Fibroblast of lung (primary cell): ENCODE results near the gene CHST12.

ENCODE experiments used
- EZH2 ChIP-seq: IDR thresholded peaks from 2 replicates; pipeline ENCODE4 v1.5.1; 2012; ENCODE audit warnings: low read length, control low read depth, mild to moderate bottlenecking; ENCODE audit errors: missing control alignments
- TF ChIP-seq, protein P1 (sequence below), 2 donors: IDR thresholded peaks in 1 of 2; conservative IDR thresholded peaks in 1 of 2; 1 replicate in 1 of 2; 2 replicates in 1 of 2; pipeline ENCODE4 v1.5.1; 2011 to 2012; ENCODE audit warnings: low read length in 2 of 2, control low read depth in 1 of 2, inconsistent platforms in 1 of 2, low read depth in 1 of 2, mild to moderate bottlenecking in 1 of 2

DNA sequence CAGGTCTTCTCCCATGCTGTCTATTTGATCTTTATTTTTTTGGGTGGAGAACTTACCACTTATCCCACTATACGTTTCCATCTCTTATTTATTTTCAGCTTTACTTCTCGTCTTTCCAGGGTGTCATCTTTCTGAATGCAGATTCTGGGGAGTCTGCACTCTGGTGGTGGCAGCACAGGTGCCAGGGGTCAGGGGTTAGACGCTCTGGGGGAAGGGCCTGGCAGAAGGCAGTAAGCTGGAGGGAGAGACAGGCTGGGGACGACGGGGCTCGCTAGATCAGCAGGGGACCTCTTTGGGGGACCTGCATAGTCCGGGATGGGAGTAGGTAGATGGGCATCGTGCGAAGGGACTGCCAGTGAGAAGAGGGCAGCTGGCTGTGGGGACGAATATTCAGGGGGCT lies 22.3 kb downstream of the CHST12 start:
- TF ChIP-seq, protein P1, sequence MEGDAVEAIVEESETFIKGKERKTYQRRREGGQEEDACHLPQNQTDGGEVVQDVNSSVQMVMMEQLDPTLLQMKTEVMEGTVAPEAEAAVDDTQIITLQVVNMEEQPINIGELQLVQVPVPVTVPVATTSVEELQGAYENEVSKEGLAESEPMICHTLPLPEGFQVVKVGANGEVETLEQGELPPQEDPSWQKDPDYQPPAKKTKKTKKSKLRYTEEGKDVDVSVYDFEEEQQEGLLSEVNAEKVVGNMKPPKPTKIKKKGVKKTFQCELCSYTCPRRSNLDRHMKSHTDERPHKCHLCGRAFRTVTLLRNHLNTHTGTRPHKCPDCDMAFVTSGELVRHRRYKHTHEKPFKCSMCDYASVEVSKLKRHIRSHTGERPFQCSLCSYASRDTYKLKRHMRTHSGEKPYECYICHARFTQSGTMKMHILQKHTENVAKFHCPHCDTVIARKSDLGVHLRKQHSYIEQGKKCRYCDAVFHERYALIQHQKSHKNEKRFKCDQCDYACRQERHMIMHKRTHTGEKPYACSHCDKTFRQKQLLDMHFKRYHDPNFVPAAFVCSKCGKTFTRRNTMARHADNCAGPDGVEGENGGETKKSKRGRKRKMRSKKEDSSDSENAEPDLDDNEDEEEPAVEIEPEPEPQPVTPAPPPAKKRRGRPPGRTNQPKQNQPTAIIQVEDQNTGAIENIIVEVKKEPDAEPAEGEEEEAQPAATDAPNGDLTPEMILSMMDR (conservative IDR thresholded peaks at IDR 0.05 in 1 of 2, IDR thresholded peaks at IDR 0.05 in 1 of 2; ENCODE audit: low read depth in 1 of 2, low read length in 2 of 2) = no peak
- no peak for TF ChIP-seq EZH2
